Upper lobe of right lung (tissue), 1 donor: ENCODE measurements around the gene PPP2R3A. TPM values are rescaled to one million over a fixed set of nuclear protein-coding genes. Genes with fewer than 3 reads are reported as not detected.
"Not testable (repeated sequence)": the region's sequence is repeated elsewhere in the genome, so short reads cannot be mapped to it uniquely, and the experiment has no call there.

ENCODE experiments used
- ATAC-seq: fragments of 200-7000 bp; cut with Tn5 transposase; one replicate; pipeline ENCODE4 v1.9.1; 2020; ENCODE audit warnings: mild to moderate bottlenecking, moderate library complexity
- DNase-seq: peaks from one replicate; pipeline ENCODE4 v3.0.0-alpha.2; 2020
- H3K27ac ChIP-seq: fragments of 200-600 bp; one replicate; pipeline ENCODE4 v1.8.0; 2022
- H3K27me3 ChIP-seq: fragments of 200-600 bp; one replicate; pipeline ENCODE4 v1.8.0; 2022; ENCODE audit warnings: mild to moderate bottlenecking
- H3K36me3 ChIP-seq: fragments of 200-600 bp; one replicate; pipeline ENCODE4 v1.8.0; 2022
- H3K4me1 ChIP-seq: fragments of 200-600 bp; one replicate; pipeline ENCODE4 v1.8.0; 2022
- H3K4me3 ChIP-seq: fragments of 200-600 bp; one replicate; pipeline ENCODE4 v1.8.0; 2022; ENCODE audit warnings: mild to moderate bottlenecking
- H3K9me3 ChIP-seq: fragments of 200-600 bp; one replicate; pipeline ENCODE4 v1.8.0; 2022
- intact Hi-C: fragments of 100-400 bp; cut with DNase I; formaldehyde crosslinking; loops from one replicate; pipeline ENCODE4 v1.11.0; 2022
- total RNA-seq: library from RNA; stranded (reverse); fragmentation: NEBNext Ultra II Directional; extraction: Animal tissue kit (Norgen Biotek cat#: 25700); gene quantifications from one replicate; pipeline ENCODE4 v1.2.1, GENCODE V29; 2021
- TF ChIP-seq, protein P1 (sequence below): fragments of 200-600 bp; IDR thresholded peaks from one replicate; pipeline ENCODE4 v1.8.0; 2022; ENCODE audit warnings: antibody characterized with exemption
- donor health status: DM: no; HTN: yes; CAD: no; lungs with severe emphysema.

Gene PPP2R3A
- total RNA-seq, 1 donor from 2014 or later = 7.4 TPM

DNA sequence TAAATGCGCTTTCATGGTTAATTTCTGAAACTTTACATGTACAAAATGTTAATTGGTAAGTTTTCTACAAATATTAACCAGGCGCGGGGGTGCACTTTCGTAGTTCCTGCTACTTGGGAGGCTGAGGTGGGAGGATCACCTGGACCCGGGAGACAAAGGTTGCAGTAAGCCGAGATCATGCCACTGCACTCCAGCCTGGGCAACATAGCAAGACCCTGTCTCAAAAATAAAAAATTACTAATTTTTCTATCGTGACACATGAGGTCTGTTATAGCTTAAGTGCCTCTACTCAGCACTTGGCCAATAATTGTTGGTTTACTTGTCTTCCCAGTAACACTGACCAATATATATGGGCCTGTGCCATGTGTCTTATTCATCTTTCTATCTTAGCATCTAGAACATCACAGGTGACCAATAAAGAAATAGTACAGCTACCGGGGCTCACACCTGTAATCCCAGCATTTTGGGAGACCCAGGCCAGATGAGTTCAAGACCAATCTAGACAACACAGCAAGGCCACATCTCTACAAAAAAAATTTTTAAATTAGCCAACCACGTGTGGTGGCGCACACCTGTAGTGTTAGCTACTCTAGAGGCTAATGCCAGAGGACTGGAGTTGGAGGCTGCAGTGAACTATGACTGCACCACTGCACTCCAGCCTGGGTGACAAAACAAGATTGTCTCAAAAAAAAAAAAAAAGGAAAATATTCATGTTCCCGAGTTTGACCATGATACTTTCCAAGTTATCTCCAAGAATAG, 224.5 kb downstream of the PPP2R3A start:
- DNase-seq = no peak
- no peak overlapping the region for H3K4me3 ChIP-seq
- peaks cover 59% of the 10 kb centered on the region for H3K4me1 ChIP-seq
- no peaks in the 10 kb centered on the region for H3K27me3 ChIP-seq
- no peak overlapping the region for H3K27ac ChIP-seq
- intact Hi-C loops = no loop called here
- TF ChIP-seq, protein P1, sequence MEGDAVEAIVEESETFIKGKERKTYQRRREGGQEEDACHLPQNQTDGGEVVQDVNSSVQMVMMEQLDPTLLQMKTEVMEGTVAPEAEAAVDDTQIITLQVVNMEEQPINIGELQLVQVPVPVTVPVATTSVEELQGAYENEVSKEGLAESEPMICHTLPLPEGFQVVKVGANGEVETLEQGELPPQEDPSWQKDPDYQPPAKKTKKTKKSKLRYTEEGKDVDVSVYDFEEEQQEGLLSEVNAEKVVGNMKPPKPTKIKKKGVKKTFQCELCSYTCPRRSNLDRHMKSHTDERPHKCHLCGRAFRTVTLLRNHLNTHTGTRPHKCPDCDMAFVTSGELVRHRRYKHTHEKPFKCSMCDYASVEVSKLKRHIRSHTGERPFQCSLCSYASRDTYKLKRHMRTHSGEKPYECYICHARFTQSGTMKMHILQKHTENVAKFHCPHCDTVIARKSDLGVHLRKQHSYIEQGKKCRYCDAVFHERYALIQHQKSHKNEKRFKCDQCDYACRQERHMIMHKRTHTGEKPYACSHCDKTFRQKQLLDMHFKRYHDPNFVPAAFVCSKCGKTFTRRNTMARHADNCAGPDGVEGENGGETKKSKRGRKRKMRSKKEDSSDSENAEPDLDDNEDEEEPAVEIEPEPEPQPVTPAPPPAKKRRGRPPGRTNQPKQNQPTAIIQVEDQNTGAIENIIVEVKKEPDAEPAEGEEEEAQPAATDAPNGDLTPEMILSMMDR = no peak
- ATAC-seq = no peak
- H3K9me3 ChIP-seq = no peaks in the 10 kb centered on the region
- H3K36me3 ChIP-seq = no peaks in the 10 kb centered on the region

DNA sequence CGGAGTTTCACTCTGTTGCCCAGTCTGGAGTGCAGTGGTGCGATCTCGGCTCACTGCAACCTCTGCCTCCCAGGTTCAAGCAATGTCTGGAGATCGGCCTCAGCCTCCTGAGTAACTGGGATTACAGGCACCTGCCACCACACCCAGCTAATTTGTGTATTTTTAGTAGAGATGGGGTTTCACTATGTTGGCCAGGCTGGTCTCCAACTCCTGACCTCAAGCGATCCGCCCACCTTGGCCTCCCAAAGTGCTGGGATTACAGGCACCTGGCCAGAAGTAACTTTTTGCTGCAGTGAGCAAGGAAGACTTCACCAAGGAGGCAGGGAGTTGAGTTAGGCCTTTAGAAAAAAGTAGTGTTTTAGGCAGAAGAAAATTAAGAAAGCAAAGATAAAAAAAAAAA, 226.7 kb downstream of the PPP2R3A start:
- Histone ChIP-seq H3K4me1 (peaks cover 41% of the 10 kb centered on the region), H3K27ac (peak overlapping the region; percentile 42), H3K4me3 (peak overlapping the region; percentile 93)
- ATAC-seq, H3K27me3 ChIP-seq, H3K36me3 ChIP-seq, H3K9me3 ChIP-seq, DNase-seq, intact Hi-C loops: not testable (repeated sequence)

DNA sequence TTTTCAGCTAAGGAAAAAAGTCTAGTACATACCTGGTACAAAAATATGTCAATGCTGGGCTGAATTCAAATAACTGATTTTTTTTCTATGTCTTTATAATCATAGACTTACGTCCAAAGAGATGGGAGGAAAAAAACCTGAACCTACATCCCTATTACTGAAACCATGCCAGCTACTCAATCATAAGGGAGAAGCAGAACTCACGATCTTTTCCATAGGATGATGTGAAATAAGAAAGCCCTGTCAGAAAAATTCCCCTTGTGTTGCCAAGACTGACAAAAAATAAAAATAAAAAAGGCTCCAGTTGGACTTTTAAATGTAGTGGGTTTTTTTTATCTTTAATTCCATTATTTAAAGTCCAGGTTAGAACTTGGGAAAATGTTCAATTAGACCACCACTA, 227.3 kb downstream of the PPP2R3A start:
- Histone ChIP-seq H3K9me3 (no peaks in the 10 kb centered on the region), H3K27me3 (no peaks in the 10 kb centered on the region), H3K4me3 (peak overlapping the region; percentile 93), H3K27ac (peak overlapping the region; percentile 43), H3K4me1 (peaks cover 41% of the 10 kb centered on the region), H3K36me3 (no peaks in the 10 kb centered on the region)
- ATAC-seq = no peak
- TF ChIP-seq, protein P1 = no peak
- no peak for DNase-seq
- intact Hi-C loops = no loop called here

- DNase-seq (no peak), ATAC-seq (no peak)
- no peaks in the 10 kb centered on the region for H3K36me3 ChIP-seq
- no peaks in the 10 kb centered on the region for H3K27me3 ChIP-seq
- intact Hi-C loops = no loop called here
- peak overlapping the region; percentile 93 for H3K4me3 ChIP-seq
- H3K27ac ChIP-seq = peak overlapping the region; percentile 43
- TF ChIP-seq, protein P1 = no peak
- no peaks in the 10 kb centered on the region for H3K9me3 ChIP-seq
- H3K4me1 ChIP-seq = peaks cover 39% of the 10 kb centered on the region
Measured at GRCh38 chr3:136193278-136194054, 227.9 kb downstream of the PPP2R3A start.

GRCh38 chr3:136194409-136195257, 229.1 kb downstream of the PPP2R3A start:
- H3K4me1 ChIP-seq = peaks cover 37% of the 10 kb centered on the region

More at GRCh38 chr3:136194409-136195257, 229.1 kb downstream of the PPP2R3A start:
- no peaks in the 10 kb centered on the region for H3K9me3 ChIP-seq
- intact Hi-C loops = no loop called here
- TF ChIP-seq, protein P1 = no peak
- H3K36me3 ChIP-seq = no peaks in the 10 kb centered on the region
- H3K4me3 ChIP-seq = peak overlapping the region; percentile 93
- ATAC-seq (no peak), DNase-seq (peak; percentile 74)
- no peaks in the 10 kb centered on the region for H3K27me3 ChIP-seq
- H3K27ac ChIP-seq = peak overlapping the region; percentile 100
